Prostate gland (tissue), 2 donors: Measurements from ENCODE around the gene CCT3. TPM values are rescaled to one million over a fixed set of nuclear protein-coding genes. Genes with fewer than 3 reads are reported as not detected.

Experiments used
- DNase-seq: peaks from one replicate; pipeline ENCODE4 v3.0.0-alpha.2; 2019; ENCODE audit warnings: low spot score
- H3K27ac ChIP-seq, 2 donors: fragments of 200-600 bp; sonication (generic); 2 replicates each; pipeline ENCODE4 v1.5.1; 2017 to 2019
- H3K27me3 ChIP-seq: fragments of 200-600 bp; sonication (generic); replicated peaks from 2 replicates; pipeline ENCODE4 v1.5.1; 2019; ENCODE audit not compliant: insufficient read depth
- H3K36me3 ChIP-seq, 2 donors: fragments of 200-600 bp; sonication (generic); 1 replicate in 1 of 2; 2 replicates in 1 of 2; pipeline versions ENCODE4 v1.5.1 to v1.8.1; 2017 to 2019
- H3K4me1 ChIP-seq: fragments of 200-600 bp; sonication (generic); replicated peaks from 2 replicates; pipeline ENCODE4 v1.5.1; 2019
- H3K4me3 ChIP-seq, 2 donors: fragments of 200-600 bp; sonication (generic); 2 replicates each; pipeline ENCODE4 v1.5.1; 2017 to 2019
- H3K9me3 ChIP-seq: fragments of 200-600 bp; sonication (generic); 2 replicates; pipeline ENCODE4 v1.5.1; 2017
- POLR2A ChIP-seq: fragments of 450-650 bp; IDR thresholded peaks from one replicate; pipeline ENCODE4 v1.6.1; 2016; ENCODE audit warnings: antibody characterized with exemption, mild to moderate bottlenecking
- POLR2AphosphoS5 ChIP-seq: sonication (generic); formaldehyde crosslinking; IDR thresholded peaks from one replicate; pipeline ENCODE4 v1.6.1; 2017; ENCODE audit warnings: antibody characterized with exemption
- WGBS: methylation state at CpG from one replicate; pipeline ENCODE4 v1.1.5; 2018; 5-methylcytosine and 5-hydroxymethylcytosine counted together
- intact Hi-C: fragments of 100-400 bp; cut with DNase I; formaldehyde crosslinking; loops from one replicate; pipeline ENCODE4 v1.14.2; 2022
- total RNA-seq, 2 donors: library from RNA; depleted of rRNA; stranded (reverse); fragments of >200 nt; gene quantifications; one replicate each; pipeline ENCODE4 v1.1.0, GENCODE V29; 2016
- TF ChIP-seq, protein P1 (sequence below), 4 experiments: fragments of 200-600 bp in 2 of 4; fragments of 450-650 bp in 2 of 4; sonication (generic) in 2 of 4; IDR thresholded peaks; 1 replicate in 3 of 4; 2 replicates in 1 of 4; pipeline ENCODE4 v1.5.1; 2016 to 2019; ENCODE audit warnings: antibody characterized with exemption in 4 of 4, mild to moderate bottlenecking in 2 of 4, moderate library complexity in 2 of 4

CCT3 gene
- total RNA-seq, 2 donors from 2014 or later = 144 to 167 TPM

GRCh38 chr1:156283521-156283920 lies 54.6 kb downstream of the CCT3 start:
- Histone ChIP-seq H3K36me3 (no peaks in the 10 kb centered on the region), H3K27ac (peak overlapping the region; percentile 88 to 93), H3K4me3 (peak overlapping the region; percentile 84 to 95), H3K4me1 (no peaks in the 10 kb centered on the region), H3K27me3 (no peaks in the 10 kb centered on the region), H3K9me3 (no peaks in the 10 kb centered on the region)
- 76% methylated on average over 1 of the region's 1 CpG for WGBS
- TF ChIP-seq, protein P1, sequence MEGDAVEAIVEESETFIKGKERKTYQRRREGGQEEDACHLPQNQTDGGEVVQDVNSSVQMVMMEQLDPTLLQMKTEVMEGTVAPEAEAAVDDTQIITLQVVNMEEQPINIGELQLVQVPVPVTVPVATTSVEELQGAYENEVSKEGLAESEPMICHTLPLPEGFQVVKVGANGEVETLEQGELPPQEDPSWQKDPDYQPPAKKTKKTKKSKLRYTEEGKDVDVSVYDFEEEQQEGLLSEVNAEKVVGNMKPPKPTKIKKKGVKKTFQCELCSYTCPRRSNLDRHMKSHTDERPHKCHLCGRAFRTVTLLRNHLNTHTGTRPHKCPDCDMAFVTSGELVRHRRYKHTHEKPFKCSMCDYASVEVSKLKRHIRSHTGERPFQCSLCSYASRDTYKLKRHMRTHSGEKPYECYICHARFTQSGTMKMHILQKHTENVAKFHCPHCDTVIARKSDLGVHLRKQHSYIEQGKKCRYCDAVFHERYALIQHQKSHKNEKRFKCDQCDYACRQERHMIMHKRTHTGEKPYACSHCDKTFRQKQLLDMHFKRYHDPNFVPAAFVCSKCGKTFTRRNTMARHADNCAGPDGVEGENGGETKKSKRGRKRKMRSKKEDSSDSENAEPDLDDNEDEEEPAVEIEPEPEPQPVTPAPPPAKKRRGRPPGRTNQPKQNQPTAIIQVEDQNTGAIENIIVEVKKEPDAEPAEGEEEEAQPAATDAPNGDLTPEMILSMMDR (IDR thresholded peaks at IDR 0.05) = no peak
- TF ChIP-seq POLR2AphosphoS5 (no peak), POLR2A (no peak)
- no peak for DNase-seq
- intact Hi-C loops = no loop called here

DNA sequence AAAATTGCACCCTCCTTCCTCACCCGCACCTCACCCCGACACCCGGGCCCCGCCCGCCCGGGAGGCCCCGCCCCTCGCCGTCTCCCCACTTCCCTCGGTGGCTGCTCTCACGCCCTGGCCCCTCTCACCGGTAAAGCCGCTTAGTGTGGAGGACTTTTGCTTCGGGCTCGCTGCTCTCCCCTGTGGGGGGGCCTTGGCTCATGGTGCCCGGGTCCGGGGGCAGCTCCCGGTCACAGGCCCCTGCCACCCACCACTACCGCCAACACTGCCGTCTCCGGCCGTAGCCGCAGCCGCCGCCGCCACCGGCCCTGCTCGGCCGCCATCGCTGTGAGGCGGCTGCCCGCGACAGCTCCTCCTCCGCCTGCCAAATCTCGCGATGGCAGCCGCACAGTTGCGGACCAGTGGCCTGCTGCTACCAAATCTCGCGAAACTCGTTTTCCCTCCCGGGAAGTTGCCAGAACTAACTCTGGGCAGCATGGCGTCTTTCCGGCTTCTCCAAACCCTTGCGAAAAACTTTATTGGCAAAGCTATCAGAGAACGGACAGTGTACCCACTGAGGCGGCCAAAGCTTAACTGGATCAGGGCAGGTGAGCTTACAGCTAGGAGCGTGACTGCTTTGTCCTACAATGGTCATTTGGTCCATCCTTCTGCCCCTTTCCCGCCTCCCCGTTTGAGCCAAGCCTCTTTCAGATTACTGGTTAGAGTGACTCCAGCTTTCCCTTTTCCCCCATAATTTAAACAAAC lies 55.4 kb downstream of the CCT3 start, which contains the start of gene SMG5:
SMG5 (minus strand) TSS at position 347 of the 744 bp plus-strand sequence; CDS start at position 202, 145 bp downstream.
- under 1% methylated on average over 44 of the region's 50 CpGs for WGBS
- intact Hi-C loops = no loop called here

DNA sequence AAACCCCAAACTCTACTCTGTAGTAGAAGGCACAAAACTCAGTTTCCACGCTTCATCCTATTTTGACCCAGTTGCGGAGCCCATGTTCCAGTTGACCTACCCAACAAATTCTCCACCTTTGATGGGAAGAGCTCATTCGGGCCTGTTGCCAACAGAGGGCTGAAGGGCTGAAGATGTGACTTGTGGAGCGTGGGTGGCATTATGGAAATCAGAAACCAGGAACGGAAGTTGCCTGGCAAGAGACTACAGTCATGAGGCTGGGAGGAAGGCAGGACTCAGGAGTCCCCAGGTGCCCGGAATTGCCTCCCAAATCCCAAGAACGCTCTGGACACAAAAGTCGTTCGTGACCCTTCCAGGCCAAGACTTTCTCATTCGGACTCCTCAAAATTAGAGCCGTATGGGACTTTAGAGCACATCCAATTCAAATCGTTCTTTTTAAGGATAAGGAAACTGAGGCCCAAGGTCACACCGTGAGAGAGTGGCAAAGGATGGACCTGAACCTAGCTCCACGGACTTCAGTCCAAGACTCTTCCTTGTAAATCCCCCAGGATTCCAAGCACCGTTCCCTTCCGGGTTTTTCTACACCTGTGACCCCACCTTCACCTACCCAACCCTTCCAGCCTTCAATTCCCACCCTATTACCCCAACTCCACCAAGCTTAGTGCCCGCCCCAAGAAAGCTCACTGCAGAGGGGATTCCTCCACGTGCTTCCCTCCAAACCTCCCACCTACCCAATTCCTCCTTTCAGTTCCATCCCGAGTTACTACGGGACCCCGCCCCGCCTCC lies 56.2 kb downstream of the CCT3 start:
- no peaks in the 10 kb centered on the region for H3K4me1 ChIP-seq
- H3K4me3 ChIP-seq = peak overlapping the region; percentile 84 to 95
- peak; percentile 36 for DNase-seq
- H3K36me3 ChIP-seq = peaks cover 0 to 3% of the 10 kb centered on the region in 2 donors
- 7% methylated on average over 22 of the region's 22 CpGs for WGBS
- no peaks in the 10 kb centered on the region for H3K27me3 ChIP-seq
- intact Hi-C loops = no loop called here
- H3K9me3 ChIP-seq = no peaks in the 10 kb centered on the region
- TF ChIP-seq POLR2AphosphoS5 = no peak
- no peak for TF ChIP-seq POLR2A
- TF ChIP-seq, protein P1 (IDR thresholded peaks at IDR 0.05) = no peak
- peak overlapping the region; percentile 88 to 93 for H3K27ac ChIP-seq

More for the DNA sequence above, 55.4 kb downstream of the CCT3 start, which contains the start of gene SMG5:
- TF ChIP-seq POLR2A = peak; percentile 88
- TF ChIP-seq, protein P1 (IDR thresholded peaks at IDR 0.05) = no peak
- TF ChIP-seq POLR2AphosphoS5 = peak; percentile 99
- no peaks in the 10 kb centered on the region for H3K36me3 ChIP-seq
- no peaks in the 10 kb centered on the region for H3K9me3 ChIP-seq
- DNase-seq = peak; percentile 97
- H3K4me1 ChIP-seq = no peaks in the 10 kb centered on the region
- H3K27me3 ChIP-seq = no peaks in the 10 kb centered on the region
- H3K4me3 ChIP-seq = peak within 1 kb of the TSS; percentile 84 to 95
- peak within 1 kb of the TSS; percentile 88 to 93 for H3K27ac ChIP-seq

GRCh38 chr1:156281281-156281680 lies 56.8 kb downstream of the CCT3 start:
- no peaks in the 10 kb centered on the region for H3K4me1 ChIP-seq
- WGBS = 23% methylated on average over 8 of the region's 8 CpGs
- peak overlapping the region; percentile 88 to 93 for H3K27ac ChIP-seq
- TF ChIP-seq POLR2A = no peak
- peaks cover 0 to 7% of the 10 kb centered on the region in 2 donors for H3K36me3 ChIP-seq
- peak overlapping the region in 1 of 2 donors; percentile 84 for H3K4me3 ChIP-seq
- intact Hi-C loops = no loop called here
- no peak for DNase-seq
- no peaks in the 10 kb centered on the region for H3K9me3 ChIP-seq
- H3K27me3 ChIP-seq = no peaks in the 10 kb centered on the region

DNA sequence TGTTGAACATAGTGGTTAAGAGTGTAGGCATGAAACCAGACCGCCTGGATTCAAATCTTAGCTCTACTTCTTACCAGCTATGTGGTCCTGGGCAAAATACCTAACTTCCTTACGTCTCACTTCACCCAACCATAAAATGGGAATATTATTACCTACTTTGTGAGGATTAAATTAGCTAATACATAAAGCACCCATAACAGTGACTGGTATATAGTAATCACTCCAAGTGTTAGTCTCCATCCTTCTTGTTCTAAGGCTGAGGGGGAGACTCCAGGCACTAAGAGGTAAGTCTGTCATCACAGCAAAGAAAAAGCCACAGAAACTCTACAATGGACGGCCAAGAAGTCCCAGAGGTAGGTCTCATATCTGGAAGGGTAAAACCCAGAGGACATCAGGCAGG lies 58.3 kb downstream of the CCT3 start:
- no peak for TF ChIP-seq POLR2A
- TF ChIP-seq, protein P1 (IDR thresholded peaks at IDR 0.05) = no peak
- TF ChIP-seq POLR2AphosphoS5 = no peak

More for the DNA sequence above, 58.3 kb downstream of the CCT3 start:
- 90% methylated on average over 3 of the region's 3 CpGs for WGBS
- Histone ChIP-seq H3K4me3 (no peak overlapping the region), H3K36me3 (peaks cover 0 to 8% of the 10 kb centered on the region in 2 donors), H3K27me3 (no peaks in the 10 kb centered on the region), H3K9me3 (no peaks in the 10 kb centered on the region), H3K4me1 (no peaks in the 10 kb centered on the region), H3K27ac (no peak overlapping the region)
- no peak for DNase-seq
- intact Hi-C loops = no loop called here
